ENCODE data around the gene PCDHGA8. TPM values are rescaled to one million over a fixed set of nuclear protein-coding genes. Genes with fewer than 3 reads are reported as not detected.
A peak's percentile ranks its signal among the peaks of the same experiment; 100 is the strongest.

PCDHGA8 gene
- polyA plus RNA-seq, 2 donors: 0.06 to 0.29 TPM

DNA sequence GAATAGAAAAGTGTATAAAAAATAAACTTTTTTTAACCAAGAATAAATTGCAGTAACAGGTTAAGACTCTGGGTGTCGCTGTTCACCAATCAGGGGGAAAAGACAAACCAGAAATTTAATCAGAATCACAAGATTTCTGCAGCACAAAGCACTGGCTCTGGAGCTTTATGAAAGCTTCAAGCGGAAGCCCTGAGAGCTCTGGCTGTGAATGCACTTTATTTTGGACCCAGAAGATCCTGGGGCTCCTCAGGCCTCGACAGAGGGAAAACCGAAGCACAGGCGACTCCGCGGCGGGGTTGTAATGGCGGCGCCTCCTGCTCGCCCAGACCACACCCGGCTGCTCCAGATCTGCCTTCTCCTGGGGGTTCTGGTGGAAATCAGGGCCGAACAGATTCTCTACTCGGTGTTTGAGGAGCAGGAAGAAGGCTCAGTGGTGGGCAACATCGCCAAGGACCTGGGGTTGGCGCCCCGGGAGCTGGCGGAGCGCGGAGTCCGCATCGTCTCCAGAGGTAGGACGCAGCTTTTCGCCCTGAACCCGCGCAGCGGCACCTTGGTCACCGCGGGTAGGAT lies 37.4 kb upstream of the PCDHGA8 start, which contains the start of gene PCDHGA4:
PCDHGA4 (plus strand) TSS at position 122 of the 570 bp plus-strand sequence; CDS start at position 209, 87 bp downstream.
- Histone ChIP-seq H3K4me1 (ENCODE audit: control insufficient read depth in 2 of 2, insufficient read depth in 2 of 2, low read length in 1 of 2) (peaks cover 0 to 2% of the 10 kb centered on the region in 2 donors), H3K9me3 (ENCODE audit: control insufficient read depth in 2 of 2, insufficient read depth in 1 of 2, low read depth in 1 of 2, low read length in 1 of 2) (peaks cover 32 to 53% of the 10 kb centered on the region in 2 donors), H3K36me3 (ENCODE audit: control insufficient read depth in 2 of 2, insufficient read depth in 2 of 2, low read length in 1 of 2) (no peaks in the 10 kb centered on the region), H3K27me3 (ENCODE audit: control insufficient read depth in 1 of 2, insufficient read depth in 2 of 2, low read length in 2 of 2) (peaks cover 0 to 3% of the 10 kb centered on the region in 2 donors), H3K27ac (ENCODE audit: low read depth in 2 of 2, low read length in 1 of 2) (no peak within 1 kb of the TSS), H3K4me3 (ENCODE audit: low read depth in 1 of 2, low read length in 2 of 2) (peak within 1 kb of the TSS in 1 of 2 donors; percentile 27)
- WGBS, 2 donors: 23 to 25% methylated on average over 29 of the region's 29 CpGs

DNA sequence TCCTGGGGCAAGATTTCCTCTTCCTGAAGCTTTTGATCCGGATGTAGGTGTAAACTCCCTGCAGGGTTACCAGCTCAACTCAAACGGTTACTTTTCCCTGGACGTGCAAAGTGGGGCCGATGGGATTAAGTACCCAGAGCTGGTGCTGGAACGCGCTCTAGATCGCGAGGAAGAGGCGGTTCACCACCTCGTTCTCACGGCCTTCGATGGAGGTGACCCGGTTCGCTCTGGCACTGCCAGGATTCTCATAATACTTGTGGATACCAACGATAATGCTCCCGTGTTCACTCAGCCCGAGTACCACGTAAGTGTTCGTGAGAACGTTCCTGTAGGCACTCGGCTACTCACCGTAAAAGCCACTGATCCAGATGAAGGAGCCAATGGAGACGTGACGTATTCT lies 36.8 kb upstream of the PCDHGA8 start:
- WGBS, 2 donors: 55 to 56% methylated on average over 24 of the region's 24 CpGs

DNA sequence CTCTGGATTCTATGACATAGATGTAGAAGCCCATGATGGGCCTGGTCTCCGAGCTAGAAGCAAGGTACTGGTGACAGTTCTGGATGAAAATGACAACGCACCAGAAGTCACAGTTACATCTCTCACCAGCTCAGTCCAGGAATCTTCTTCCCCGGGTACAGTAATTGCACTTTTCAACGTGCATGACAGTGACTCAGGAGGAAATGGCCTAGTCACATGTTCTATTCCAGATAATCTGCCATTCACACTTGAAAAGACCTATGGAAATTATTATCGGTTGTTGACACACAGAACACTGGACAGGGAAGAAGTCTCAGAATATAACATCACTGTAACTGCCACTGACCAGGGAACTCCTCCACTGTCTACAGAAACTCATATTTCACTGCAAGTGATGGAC lies 36.3 kb upstream of the PCDHGA8 start:
- H3K27me3 ChIP-seq (ENCODE audit: control insufficient read depth in 1 of 2, insufficient read depth in 2 of 2, low read length in 2 of 2): peaks cover 0 to 5% of the 10 kb centered on the region in 2 donors
- no peaks in the 10 kb centered on the region for H3K36me3 ChIP-seq (ENCODE audit: control insufficient read depth in 2 of 2, insufficient read depth in 2 of 2, low read length in 1 of 2)
- no peak overlapping the region for H3K27ac ChIP-seq (ENCODE audit: low read depth in 2 of 2, low read length in 1 of 2)
- H3K4me3 ChIP-seq (ENCODE audit: low read depth in 1 of 2, low read length in 2 of 2): no peak overlapping the region
- H3K4me1 ChIP-seq (ENCODE audit: control insufficient read depth in 2 of 2, insufficient read depth in 2 of 2, low read length in 1 of 2): no peaks in the 10 kb centered on the region
- 65 to 71% methylated on average over 5 of the region's 5 CpGs for WGBS, 2 donors
- peaks cover 33 to 53% of the 10 kb centered on the region in 2 donors for H3K9me3 ChIP-seq (ENCODE audit: control insufficient read depth in 2 of 2, insufficient read depth in 1 of 2, low read depth in 1 of 2, low read length in 1 of 2)

More for the DNA sequence above, 36.8 kb upstream of the PCDHGA8 start:
- H3K4me1 ChIP-seq (ENCODE audit: control insufficient read depth in 2 of 2, insufficient read depth in 2 of 2, low read length in 1 of 2): peaks cover 0 to 2% of the 10 kb centered on the region in 2 donors
- H3K36me3 ChIP-seq (ENCODE audit: control insufficient read depth in 2 of 2, insufficient read depth in 2 of 2, low read length in 1 of 2): no peaks in the 10 kb centered on the region
- H3K9me3 ChIP-seq (ENCODE audit: control insufficient read depth in 2 of 2, insufficient read depth in 1 of 2, low read depth in 1 of 2, low read length in 1 of 2): peaks cover 31 to 54% of the 10 kb centered on the region in 2 donors
- H3K27ac ChIP-seq (ENCODE audit: low read depth in 2 of 2, low read length in 1 of 2): no peak overlapping the region
- peaks cover 0 to 8% of the 10 kb centered on the region in 2 donors for H3K27me3 ChIP-seq (ENCODE audit: control insufficient read depth in 1 of 2, insufficient read depth in 2 of 2, low read length in 2 of 2)
- H3K4me3 ChIP-seq (ENCODE audit: low read depth in 1 of 2, low read length in 2 of 2): no peak overlapping the region

- H3K4me1 ChIP-seq (ENCODE audit: control insufficient read depth in 2 of 2, insufficient read depth in 2 of 2, low read length in 1 of 2): peaks cover 0 to 4% of the 10 kb centered on the region in 2 donors
- H3K36me3 ChIP-seq (ENCODE audit: control insufficient read depth in 2 of 2, insufficient read depth in 2 of 2, low read length in 1 of 2): no peaks in the 10 kb centered on the region
- H3K27me3 ChIP-seq (ENCODE audit: control insufficient read depth in 1 of 2, insufficient read depth in 2 of 2, low read length in 2 of 2): peaks cover 0 to 5% of the 10 kb centered on the region in 2 donors
- H3K27ac ChIP-seq (ENCODE audit: low read depth in 2 of 2, low read length in 1 of 2): no peak overlapping the region
- no peak overlapping the region for H3K4me3 ChIP-seq (ENCODE audit: low read depth in 1 of 2, low read length in 2 of 2)
- WGBS, 2 donors: 45 to 52% methylated on average over 19 of the region's 19 CpGs
- peaks cover 33 to 53% of the 10 kb centered on the region in 2 donors for H3K9me3 ChIP-seq (ENCODE audit: control insufficient read depth in 2 of 2, insufficient read depth in 1 of 2, low read depth in 1 of 2, low read length in 1 of 2)
These were observed 35.5 kb upstream of the PCDHGA8 start for GRCh38 chr5:141356950-141357349.

DNA sequence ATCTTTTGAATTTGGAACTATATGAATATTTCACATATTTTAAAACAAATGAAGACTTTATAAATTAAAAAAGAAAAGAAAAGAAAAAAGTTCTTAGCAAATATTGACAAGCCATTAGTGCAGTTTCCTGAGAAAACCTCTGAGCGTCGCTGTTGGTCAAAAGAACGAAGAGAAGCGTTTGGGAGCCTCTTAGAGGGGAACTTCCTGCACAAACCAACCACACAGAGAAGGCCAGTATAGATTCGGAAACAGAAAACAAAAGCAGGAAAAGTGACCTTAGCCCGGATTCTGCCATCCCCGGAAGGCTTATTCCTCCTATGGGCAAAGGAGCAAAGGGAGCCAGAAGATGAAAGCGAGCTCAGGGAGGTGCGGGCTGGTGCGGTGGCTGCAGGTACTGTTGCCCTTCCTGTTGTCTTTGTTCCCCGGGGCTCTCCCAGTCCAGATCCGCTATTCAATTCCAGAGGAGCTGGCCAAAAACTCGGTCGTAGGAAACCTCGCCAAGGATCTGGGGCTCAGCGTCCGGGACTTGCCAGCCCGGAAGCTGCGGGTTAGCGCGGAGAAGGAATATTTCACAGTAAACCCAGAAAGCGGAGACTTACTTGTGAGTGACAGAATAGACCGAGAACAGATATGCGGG lies 32.5 kb upstream of the PCDHGA8 start, which contains the start of gene PCDHGB2:
PCDHGB2 (plus strand) TSS at position 205 of the 637 bp plus-strand sequence; CDS start at position 347, 142 bp downstream.
- peaks cover 41 to 59% of the 10 kb centered on the region in 2 donors for H3K9me3 ChIP-seq (ENCODE audit: control insufficient read depth in 2 of 2, insufficient read depth in 1 of 2, low read depth in 1 of 2, low read length in 1 of 2)
- H3K27me3 ChIP-seq (ENCODE audit: control insufficient read depth in 1 of 2, insufficient read depth in 2 of 2, low read length in 2 of 2): peaks cover 0 to 5% of the 10 kb centered on the region in 2 donors
- WGBS, 2 donors: 19 to 21% methylated on average over 24 of the region's 24 CpGs
- H3K27ac ChIP-seq (ENCODE audit: low read depth in 2 of 2, low read length in 1 of 2): no peak within 1 kb of the TSS
- peak within 1 kb of the TSS; percentile 18 to 40 for H3K4me3 ChIP-seq (ENCODE audit: low read depth in 1 of 2, low read length in 2 of 2)
- no peaks in the 10 kb centered on the region for H3K36me3 ChIP-seq (ENCODE audit: control insufficient read depth in 2 of 2, insufficient read depth in 2 of 2, low read length in 1 of 2)
- H3K4me1 ChIP-seq (ENCODE audit: control insufficient read depth in 2 of 2, insufficient read depth in 2 of 2, low read length in 1 of 2): peaks cover 0 to 4% of the 10 kb centered on the region in 2 donors

DNA sequence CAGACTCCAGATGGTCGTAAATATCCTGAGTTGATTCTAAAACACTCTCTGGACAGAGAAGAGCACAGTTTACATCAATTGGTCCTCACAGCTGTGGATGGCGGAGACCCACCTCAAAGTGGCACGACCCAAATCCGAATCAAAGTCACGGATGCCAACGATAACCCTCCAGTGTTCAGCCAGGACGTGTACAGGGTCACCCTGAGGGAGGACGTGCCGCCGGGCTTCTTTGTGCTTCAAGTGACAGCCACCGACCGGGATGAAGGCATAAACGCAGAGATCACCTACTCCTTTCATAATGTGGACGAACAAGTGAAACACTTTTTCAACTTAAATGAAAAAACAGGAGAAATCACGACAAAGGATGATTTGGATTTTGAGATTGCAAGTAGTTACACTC lies 31.7 kb upstream of the PCDHGA8 start:
- peaks cover 0 to 5% of the 10 kb centered on the region in 2 donors for H3K27me3 ChIP-seq (ENCODE audit: control insufficient read depth in 1 of 2, insufficient read depth in 2 of 2, low read length in 2 of 2)
- H3K27ac ChIP-seq (ENCODE audit: low read depth in 2 of 2, low read length in 1 of 2): no peak overlapping the region
- peaks cover 0 to 4% of the 10 kb centered on the region in 2 donors for H3K4me1 ChIP-seq (ENCODE audit: control insufficient read depth in 2 of 2, insufficient read depth in 2 of 2, low read length in 1 of 2)
- peaks cover 38 to 59% of the 10 kb centered on the region in 2 donors for H3K9me3 ChIP-seq (ENCODE audit: control insufficient read depth in 2 of 2, insufficient read depth in 1 of 2, low read depth in 1 of 2, low read length in 1 of 2)
- no peaks in the 10 kb centered on the region for H3K36me3 ChIP-seq (ENCODE audit: control insufficient read depth in 2 of 2, insufficient read depth in 2 of 2, low read length in 1 of 2)
- no peak overlapping the region for H3K4me3 ChIP-seq (ENCODE audit: low read depth in 1 of 2, low read length in 2 of 2)
- WGBS, 2 donors: 36 to 45% methylated on average over 15 of the region's 15 CpGs

- Histone ChIP-seq H3K27ac (ENCODE audit: low read depth in 2 of 2, low read length in 1 of 2) (no peak overlapping the region), H3K36me3 (ENCODE audit: control insufficient read depth in 2 of 2, insufficient read depth in 2 of 2, low read length in 1 of 2) (no peaks in the 10 kb centered on the region), H3K9me3 (ENCODE audit: control insufficient read depth in 2 of 2, insufficient read depth in 1 of 2, low read depth in 1 of 2, low read length in 1 of 2) (peaks cover 38 to 51% of the 10 kb centered on the region in 2 donors), H3K27me3 (ENCODE audit: control insufficient read depth in 1 of 2, insufficient read depth in 2 of 2, low read length in 2 of 2) (peaks cover 0 to 5% of the 10 kb centered on the region in 2 donors), H3K4me1 (ENCODE audit: control insufficient read depth in 2 of 2, insufficient read depth in 2 of 2, low read length in 1 of 2) (peaks cover 0 to 4% of the 10 kb centered on the region in 2 donors), H3K4me3 (ENCODE audit: low read depth in 1 of 2, low read length in 2 of 2) (no peak overlapping the region)
These were observed 29.7 kb upstream of the PCDHGA8 start for GRCh38 chr5:141362719-141363118.

- 21 to 22% methylated on average over 34 of the region's 34 CpGs for WGBS, 2 donors
- Histone ChIP-seq H3K4me3 (ENCODE audit: low read depth in 1 of 2, low read length in 2 of 2) (peak within 1 kb of the TSS in 1 of 2 donors; percentile 19), H3K9me3 (ENCODE audit: control insufficient read depth in 2 of 2, insufficient read depth in 1 of 2, low read depth in 1 of 2, low read length in 1 of 2) (peaks cover 38 to 48% of the 10 kb centered on the region in 2 donors), H3K27me3 (ENCODE audit: control insufficient read depth in 1 of 2, insufficient read depth in 2 of 2, low read length in 2 of 2) (peaks cover 0 to 5% of the 10 kb centered on the region in 2 donors), H3K36me3 (ENCODE audit: control insufficient read depth in 2 of 2, insufficient read depth in 2 of 2, low read length in 1 of 2) (no peaks in the 10 kb centered on the region), H3K27ac (ENCODE audit: low read depth in 2 of 2, low read length in 1 of 2) (no peak within 1 kb of the TSS), H3K4me1 (ENCODE audit: control insufficient read depth in 2 of 2, insufficient read depth in 2 of 2, low read length in 1 of 2) (peaks cover 0 to 4% of the 10 kb centered on the region in 2 donors)
These were observed 28.3 kb upstream of the PCDHGA8 start, which contains the start of gene PCDHGA5 for GRCh38 chr5:141363952-141364660. Gene PCDHGA5 (plus strand): TSS chr5:141364162. CDS start chr5:141364331, 169 bp downstream.

All from esophagus (tissue), 2 donors.